H1 (cell line): ENCODE measurements around the gene MAPKAP1. TPM values are rescaled to one million over a fixed set of nuclear protein-coding genes. Genes with fewer than 3 reads are reported as not detected.

ENCODE experiments used
- BRCA1 ChIP-seq: IDR thresholded peaks from 2 replicates; pipeline ENCODE4 v1.6.1; 2012; ENCODE audit warnings: low read depth, low read length, improper control_type of control experiment
- CTBP2 ChIP-seq: IDR thresholded peaks from 2 replicates; pipeline ENCODE4 v1.7.0; 2011; ENCODE audit warnings: borderline replicate concordance, mild to moderate bottlenecking, moderate library complexity, mixed read lengths, low read length; ENCODE audit not compliant: insufficient read depth, insufficient read length
- EP300 ChIP-seq, 2 experiments: IDR thresholded peaks; 1 replicate in 1 of 2; 2 replicates in 1 of 2; pipeline ENCODE4 v1.6.1; 2011 to 2012; ENCODE audit warnings: low read depth in 2 of 2, low read length in 2 of 2, mild to moderate bottlenecking in 2 of 2, borderline replicate concordance in 1 of 2, inconsistent platforms in 1 of 2, moderate library complexity in 1 of 2
- KDM1A ChIP-seq: fragments of 200-600, 300-600 bp; sonication (generic); IDR thresholded peaks from 2 replicates; pipeline ENCODE4 v1.7.1; 2016; ENCODE audit warnings: mild to moderate bottlenecking, low read length, borderline replicate concordance
- polyA plus RNA-seq, 7 experiments: library from polyadenylated mRNA; depleted of rRNA in 3 of 7; stranded (reverse) in 5 of 7; unstranded in 2 of 7; fragments of >200 nt in 5 of 7; fragments of 200-250 nt in 2 of 7; gene quantifications; 1 replicate in 5 of 7; 2 replicates in 1 of 7; 4 replicates in 1 of 7; pipeline versions ENCODE4 v1.2.1 to v1.2.3, GENCODE V29; 2011 to 2013; ENCODE audit warnings: missing spikeins in 2 of 7, mixed read lengths in 2 of 7
- total RNA-seq: library from RNA; stranded (reverse); fragmentation: NEBNext Ultra II Directional; extraction: Animal tissue kit (Norgen Biotek cat#: 25700); gene quantifications from 2 replicates; pipeline ENCODE4 v1.2.1, GENCODE V29; 2021
- TF ChIP-seq, protein P1 (sequence below): IDR thresholded peaks from 2 replicates; pipeline ENCODE4 v1.6.1; 2012; ENCODE audit warnings: low read length, inconsistent platforms

Gene MAPKAP1
- total and polyA plus RNA-seq, 2 of the 8 experiments (the other 6 are each of a cell fraction or from before 2014, with no cell fraction given): 79.2 to 140 TPM

- TF ChIP-seq, protein P1, sequence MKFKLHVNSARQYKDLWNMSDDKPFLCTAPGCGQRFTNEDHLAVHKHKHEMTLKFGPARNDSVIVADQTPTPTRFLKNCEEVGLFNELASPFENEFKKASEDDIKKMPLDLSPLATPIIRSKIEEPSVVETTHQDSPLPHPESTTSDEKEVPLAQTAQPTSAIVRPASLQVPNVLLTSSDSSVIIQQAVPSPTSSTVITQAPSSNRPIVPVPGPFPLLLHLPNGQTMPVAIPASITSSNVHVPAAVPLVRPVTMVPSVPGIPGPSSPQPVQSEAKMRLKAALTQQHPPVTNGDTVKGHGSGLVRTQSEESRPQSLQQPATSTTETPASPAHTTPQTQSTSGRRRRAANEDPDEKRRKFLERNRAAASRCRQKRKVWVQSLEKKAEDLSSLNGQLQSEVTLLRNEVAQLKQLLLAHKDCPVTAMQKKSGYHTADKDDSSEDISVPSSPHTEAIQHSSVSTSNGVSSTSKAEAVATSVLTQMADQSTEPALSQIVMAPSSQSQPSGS: no peak
- TF ChIP-seq CTBP2 (no peak), KDM1A (no peak), EP300 (IDR thresholded peaks at IDR 0.05; ENCODE audit: borderline replicate concordance in 1 of 2, low read depth in 2 of 2, low read length in 2 of 2) (no peak), BRCA1 (no peak)
- TF ChIP-seq, all 59 proteins: peak for 0
Observed at GRCh38 chr9:125652759-125653158, 54.2 kb downstream of the MAPKAP1 start (continued).
